GM18526 (cell line): Measurements from ENCODE around the gene RTN4R.

Source experiments
- POLR2A ChIP-seq: IDR thresholded peaks from 3 replicates; pipeline ENCODE4 v1.6.1; 2011; ENCODE audit not compliant: insufficient read length; ENCODE audit errors: extremely low read depth

Gene RTN4R

GRCh38 chr22:20297414-20298109 is 29.4 kb upstream of the RTN4R start:
- no peak for TF ChIP-seq POLR2A

DNA sequence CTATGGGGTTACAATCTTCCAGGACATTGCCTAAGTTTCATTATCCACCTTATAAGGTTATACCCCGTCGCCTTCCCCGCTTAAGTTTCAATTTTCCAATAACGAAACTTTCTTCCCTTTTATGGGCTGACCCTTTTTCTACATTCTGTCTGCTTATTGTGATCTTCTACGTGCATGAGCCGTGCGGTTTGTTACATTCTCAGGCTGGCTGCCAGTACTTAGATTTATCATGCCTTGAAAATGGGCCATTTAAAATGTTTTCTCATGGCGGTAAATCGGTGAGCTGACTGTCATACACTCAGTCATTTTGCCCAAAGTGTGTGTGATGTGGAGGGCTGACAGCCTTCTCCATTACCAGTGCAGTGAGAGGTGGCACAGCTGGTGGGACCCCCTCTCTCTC is 28.5 kb upstream of the RTN4R start:
- no peak for TF ChIP-seq POLR2A

DNA sequence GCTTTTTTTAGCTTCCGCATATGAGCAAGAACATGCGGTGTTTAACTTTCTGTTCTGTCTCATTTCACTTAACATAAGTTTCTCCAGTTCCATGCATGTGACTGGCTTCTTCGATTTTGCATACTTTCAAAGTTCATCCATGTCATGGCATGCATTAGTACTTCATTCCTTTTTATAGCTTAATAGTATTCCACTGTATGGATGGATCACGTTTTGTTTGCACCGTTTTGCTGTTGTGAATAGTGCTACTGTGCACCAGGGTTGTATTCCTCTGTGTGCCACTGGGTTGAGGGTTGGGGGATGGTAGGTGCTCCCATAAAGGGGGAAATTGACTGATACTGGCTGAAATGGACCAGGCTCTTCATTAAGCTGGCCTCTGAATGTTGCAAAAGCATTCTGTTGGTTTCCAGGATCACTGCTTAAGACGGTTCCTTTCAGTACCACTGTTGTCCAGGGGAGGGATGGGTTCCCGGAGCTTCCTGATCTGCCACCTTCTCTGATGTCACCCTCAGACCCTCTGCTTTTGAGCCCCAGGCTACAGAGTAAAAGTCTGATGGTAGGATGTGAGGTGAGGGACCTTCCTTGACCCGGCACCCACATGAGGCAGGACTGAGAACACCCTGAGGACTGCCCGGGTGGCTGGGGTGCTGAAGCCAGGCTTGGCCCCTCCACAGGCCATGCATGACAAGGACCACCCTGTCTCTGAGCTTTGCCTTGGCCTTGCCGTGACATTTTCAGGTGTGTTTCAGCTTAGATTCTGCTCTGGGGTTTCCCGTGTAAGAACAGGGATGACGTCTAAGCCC is 27.3 kb upstream of the RTN4R start:
- no peak for TF ChIP-seq POLR2A

GRCh38 chr22:20292673-20293232 is 24.6 kb upstream of the RTN4R start:
- TF ChIP-seq POLR2A = no peak

DNA sequence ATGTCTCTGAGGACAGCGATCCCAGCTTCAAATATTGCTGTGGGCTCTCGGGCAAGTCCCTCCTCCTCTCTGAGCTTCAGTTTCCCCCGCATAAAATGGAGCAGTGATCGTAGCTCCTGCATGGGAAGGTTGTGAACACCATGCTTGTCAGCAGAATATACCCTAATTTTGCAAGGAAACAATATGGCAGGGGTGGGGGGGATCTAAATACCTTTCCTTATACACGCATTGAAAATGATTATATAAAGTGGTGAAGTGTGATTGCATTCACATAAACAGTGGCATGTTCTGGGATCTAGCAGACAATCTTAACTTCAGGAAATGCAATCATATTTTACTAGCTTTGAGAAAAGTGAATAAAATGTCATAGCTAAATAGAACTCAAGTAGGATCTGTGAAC is 24.0 kb upstream of the RTN4R start:
- no peak for TF ChIP-seq POLR2A

DNA sequence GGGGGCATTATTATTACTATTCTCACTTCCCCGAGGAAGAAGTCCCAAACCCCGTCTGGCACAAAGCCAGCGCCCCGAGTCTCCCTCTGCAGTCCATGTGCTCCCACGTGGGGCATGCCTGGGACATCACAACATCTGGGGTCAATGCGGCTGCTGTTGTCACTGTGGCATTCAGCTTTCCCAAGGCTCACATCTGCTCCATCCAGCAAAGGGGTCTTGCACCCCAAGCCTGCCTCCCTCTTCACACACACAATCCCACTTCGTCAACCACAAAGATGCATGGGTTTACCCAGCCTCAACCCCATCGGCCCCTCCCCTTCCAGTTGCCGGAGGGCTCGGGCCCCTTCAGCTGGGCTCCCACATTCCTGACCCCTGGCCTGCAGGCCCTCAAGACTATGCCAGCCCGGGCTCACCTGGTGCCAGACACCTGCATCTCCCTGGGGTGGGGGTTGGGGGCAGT is 23.5 kb upstream of the RTN4R start:
- no peak for TF ChIP-seq POLR2A

DNA sequence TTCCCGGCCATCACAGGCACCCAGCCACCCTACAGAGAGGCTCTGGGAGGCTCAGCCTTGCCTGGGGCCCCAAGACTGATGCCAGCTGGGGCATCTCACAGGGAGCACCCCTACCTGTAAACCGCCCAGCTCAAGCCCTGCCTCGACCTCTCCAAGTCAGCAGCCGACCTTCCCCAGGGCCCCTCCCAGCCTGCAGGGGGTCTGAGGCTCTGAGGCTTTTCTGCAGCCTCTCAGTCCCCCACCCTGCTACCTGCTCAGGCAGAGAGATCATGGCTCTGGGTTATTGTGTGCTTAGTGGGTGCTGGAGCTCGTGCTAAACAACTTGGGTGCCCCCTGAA is 23.1 kb upstream of the RTN4R start:
- TF ChIP-seq POLR2A = no peak

DNA sequence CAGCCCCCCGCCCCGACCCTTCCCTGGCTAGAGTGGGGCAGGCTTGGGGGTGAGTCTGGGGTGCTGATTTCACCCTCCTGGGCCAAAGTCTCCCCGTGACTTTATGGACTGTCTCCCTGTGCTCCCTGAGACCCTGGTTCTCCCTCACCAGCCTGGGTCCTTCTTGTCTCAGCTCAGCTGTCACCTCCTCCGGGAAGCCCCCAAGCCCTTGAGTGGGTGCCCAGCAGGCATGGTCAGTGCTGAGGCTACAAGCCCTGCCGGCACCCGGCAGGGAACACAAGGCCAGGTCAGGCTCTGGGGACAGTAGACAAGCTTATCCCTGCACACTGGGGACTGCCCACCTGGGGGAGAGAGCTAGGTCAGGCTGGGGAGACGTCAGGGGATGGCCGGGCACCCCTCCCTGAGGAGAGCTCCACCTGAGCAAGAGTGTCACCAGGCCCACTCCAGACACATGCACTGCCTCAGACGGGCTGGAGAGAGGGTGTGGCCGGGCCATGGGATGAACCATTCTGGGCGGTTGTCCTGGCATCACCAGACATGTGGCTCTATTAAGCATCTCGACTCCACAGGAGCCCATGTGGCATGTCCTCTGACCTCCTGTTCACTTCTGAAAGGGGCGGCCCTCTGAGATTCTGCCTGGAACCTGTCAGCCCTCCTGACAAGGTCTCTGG is 22.6 kb upstream of the RTN4R start:
- no peak for TF ChIP-seq POLR2A

DNA sequence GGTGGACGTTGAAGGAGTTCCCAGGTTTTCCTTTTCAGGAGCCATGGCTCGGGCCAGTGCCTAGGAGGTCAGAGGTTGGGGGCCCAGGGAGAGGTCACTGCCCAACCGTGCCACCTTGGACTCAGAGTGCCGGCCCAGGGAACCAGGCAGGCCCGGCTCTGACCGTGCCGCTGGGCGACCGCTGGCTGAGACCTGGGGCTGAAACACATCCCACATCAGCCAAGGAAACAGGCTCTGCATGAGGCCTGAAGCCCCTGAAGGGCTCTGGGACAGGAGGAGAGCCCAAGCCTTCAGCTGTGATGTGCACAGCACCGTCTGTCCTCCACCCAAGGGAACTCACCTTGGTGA is 21.9 kb upstream of the RTN4R start:
- no peak for TF ChIP-seq POLR2A

GRCh38 chr22:20284471-20285086 is 16.5 kb upstream of the RTN4R start:
- TF ChIP-seq POLR2A = no peak

DNA sequence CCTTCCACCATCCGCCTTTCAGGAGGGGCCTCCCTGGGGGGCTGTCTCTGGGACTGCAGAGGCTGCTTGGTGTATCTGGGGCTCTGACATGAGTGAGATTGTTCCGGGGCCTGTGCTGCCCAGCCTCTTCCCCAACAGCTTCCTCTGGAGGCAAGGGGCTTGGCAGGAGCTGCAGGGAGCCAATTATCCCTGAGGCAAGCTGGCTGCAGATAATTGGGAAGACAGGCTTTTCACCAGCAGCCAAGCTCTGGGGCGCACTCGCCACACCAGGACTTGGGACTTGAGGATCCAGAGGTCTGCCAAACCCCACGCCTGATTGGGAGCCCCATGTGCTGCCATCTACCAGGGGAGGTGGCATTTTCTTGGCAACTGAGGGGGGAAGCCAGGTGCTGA is 15.6 kb upstream of the RTN4R start:
- TF ChIP-seq POLR2A = no peak

GRCh38 chr22:20282901-20283673 is 15.0 kb upstream of the RTN4R start:
- no peak for TF ChIP-seq POLR2A

- no peak for TF ChIP-seq POLR2A
These were observed 13.8 kb upstream of the RTN4R start for GRCh38 chr22:20281891-20282290.

- no peak for TF ChIP-seq POLR2A
These were observed 12.7 kb upstream of the RTN4R start for GRCh38 chr22:20280866-20281265.

DNA sequence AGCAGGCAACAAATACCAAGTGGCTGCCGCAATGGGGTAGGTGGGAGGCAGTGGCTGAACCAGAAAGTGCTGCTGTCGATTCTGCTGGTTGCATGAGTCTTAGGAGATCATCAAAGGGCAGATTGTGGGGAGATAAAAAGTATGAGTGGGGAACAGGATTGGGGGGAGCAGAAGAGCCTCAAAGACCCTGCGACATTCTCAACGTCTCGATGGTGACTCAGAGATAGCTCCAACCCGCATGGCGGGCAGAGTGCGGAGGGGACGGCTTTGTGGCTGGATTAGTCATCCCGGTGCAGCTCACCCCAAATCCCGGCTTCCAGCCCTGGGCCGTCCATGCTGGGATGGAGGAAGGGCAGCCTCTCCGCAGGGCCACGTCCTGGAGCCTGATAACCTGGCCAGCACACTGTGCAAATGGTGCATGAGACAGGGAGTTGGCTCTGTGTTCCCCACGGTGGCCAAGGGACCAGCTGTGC is 11.6 kb upstream of the RTN4R start:
- no peak for TF ChIP-seq POLR2A

DNA sequence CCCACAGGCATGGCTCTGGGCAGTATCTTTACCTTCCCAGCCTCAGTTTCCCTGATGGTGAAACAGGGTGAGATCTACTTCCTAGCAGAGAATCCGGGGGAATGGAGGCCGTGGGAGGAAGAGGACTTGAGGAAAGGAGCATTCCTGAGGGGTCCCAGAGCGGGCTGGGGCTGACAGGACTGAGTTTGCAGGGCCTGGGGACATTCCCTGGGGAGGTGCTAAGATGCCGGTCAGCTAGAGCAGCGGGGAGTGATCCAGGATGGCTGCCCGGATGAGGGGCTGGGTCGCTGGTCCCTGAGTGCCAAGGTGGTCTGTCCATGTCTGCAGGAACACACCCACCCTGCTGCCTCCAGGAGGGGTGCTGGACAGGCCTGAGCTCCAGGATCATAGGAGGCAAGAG is 8.3 kb upstream of the RTN4R start:
- TF ChIP-seq POLR2A = no peak
